HG03432 (cell line): ENCODE results near the gene RHOA.
"Not testable (repeated sequence)": the region's sequence is repeated elsewhere in the genome, so short reads cannot be mapped to it uniquely, and the experiment has no call there.

Experiments used
- ATAC-seq: cut with Tn5 transposase; IDR thresholded peaks from one replicate; pipeline ENCODE4 v1.9.1; 2021; ENCODE audit warnings: mild to moderate bottlenecking, moderate library complexity; ENCODE audit not compliant: unreplicated experiment

Gene RHOA

DNA sequence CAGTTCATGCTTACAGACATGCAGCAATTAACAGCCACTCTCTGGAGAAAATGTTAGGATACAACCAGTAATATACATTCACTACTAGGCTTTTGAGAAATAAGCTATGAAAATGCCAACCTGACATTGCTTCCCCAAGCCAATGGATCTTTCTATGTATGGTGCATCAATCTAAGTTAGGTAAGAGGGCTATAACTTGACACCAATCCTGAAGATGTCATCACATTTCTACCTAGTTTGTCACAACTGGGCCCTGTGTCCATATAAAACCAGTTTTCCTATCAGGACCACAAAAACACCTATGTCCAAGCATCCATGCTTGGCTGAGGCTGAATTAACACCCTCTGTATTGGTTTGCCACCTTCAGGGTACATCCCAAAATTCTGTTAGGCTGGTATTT, 39.8 kb downstream of the RHOA start:
- no peak for ATAC-seq

DNA sequence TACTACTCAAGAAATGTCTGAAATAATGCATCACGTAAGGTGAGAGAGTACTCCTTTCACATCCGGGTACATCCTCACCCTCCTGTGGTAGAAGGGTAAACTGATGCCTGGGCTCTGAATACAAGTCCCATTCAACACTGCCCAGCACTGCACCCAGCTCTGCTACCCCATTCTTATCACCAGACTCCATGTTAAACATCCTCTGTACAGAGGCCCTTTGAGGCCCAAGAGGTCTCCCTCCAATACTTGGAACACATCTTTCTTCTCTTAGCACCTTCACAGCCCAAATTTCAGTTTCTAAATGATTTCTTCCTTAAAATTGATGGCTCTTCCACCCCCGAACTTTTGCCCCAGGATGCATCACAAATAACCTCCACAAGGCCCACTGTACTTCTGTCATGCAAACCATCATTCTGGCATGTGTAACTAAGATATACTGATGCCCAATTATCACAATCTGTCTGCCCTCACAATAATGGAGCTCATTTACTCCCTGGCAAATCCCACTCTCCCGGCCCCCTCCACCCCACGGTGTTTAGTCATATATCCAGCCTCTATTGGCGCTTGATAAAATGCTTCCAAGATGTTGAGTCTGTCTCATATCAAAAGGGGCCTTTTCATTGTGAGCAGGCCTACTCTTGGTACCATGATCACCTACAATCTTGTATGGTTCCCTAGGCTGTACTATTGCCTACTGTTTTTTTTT, 41.0 kb downstream of the RHOA start:
- ATAC-seq, result no peak

DNA sequence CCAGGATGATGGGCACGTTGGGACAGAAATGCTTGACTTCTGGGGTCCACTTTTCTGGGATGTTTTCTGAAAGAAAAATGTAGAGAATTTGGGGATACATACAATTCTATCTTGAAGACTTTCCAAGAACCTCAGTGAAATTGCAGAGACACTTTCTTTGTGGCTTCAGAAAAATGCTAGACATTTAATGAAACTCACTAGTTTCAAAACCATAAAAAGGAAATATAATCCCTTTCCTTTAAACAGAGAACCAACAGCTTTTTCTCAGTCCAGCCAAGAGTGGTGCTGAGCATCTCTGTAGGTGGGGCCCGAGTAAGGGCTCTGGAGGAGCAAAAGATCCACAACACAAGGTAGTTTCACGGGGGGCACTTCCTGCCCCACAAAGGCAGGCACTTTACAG, 49.2 kb downstream of the RHOA start:
- ATAC-seq, result no peak

DNA sequence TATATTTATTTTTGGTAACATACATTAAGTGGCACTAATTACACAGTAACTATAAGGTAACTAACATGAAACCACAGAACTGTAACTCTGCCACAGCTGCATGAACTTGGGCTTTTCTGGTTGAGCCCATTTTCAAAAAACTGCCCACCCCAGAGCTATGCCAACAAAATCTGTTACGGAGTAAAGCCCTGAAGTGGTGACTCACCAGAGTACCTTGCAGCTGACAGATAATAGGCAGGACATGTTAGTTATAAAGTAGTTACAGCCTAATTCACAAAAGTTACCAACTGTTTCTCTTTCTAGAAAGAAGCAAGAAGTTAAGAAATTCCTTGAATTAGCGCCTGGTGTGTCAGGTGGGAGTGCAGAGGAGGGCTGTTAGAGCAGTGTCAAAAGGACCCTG, 52.2 kb downstream of the RHOA start:
- ATAC-seq, result no peak

DNA sequence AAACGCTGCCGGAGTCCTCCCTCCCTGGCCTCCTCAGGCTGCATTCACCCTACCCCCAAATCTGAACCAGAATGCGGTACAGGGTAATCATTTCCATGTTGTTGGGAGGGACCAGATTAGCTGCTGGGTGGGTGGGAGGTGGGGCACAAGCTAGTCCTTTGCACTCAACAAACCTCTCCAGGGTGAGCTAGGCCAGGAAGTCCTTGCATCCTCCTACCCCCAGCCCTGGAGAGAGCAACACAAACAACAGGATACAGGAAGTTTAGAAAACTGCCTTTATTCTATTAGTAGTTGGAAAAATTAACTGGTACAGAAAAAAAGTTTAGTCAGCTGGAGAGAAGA, 52.9 kb downstream of the RHOA start:
- no peak for ATAC-seq

DNA sequence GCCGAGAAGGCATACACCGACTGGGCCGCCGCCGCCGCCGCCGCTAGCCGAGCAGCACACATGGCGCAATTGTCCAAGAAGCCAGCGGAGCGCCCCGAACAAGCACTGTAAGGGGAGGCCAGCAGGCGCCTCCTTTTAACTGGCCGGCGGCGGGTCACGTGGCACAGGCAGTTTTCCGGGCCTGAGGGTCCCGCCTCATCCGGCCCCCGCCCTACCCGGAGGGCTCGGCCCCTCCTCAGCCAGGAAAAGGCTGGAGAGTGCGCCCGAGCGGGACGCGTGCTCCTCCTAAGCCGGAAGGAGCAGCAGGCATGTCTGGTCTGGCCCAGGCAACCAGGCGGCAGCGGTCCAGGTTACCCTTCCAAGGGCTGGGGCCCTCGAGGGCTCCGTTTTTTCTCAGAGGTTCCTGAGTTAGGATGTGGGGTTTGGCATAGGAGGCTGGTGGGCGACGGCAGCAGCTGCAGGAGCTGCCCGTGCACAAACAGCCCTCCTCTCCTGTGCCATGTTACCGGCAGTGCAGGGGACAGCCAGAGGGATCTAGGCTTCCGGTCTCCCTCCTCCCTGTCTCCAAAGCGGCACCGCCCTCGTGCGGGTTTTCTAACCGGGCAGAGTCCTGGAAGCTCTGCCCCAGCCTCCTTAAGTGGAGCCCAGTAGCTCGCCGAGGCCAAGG, 53.4 kb downstream of the RHOA start, which contains the start of gene GPX1:
Gene GPX1 (minus strand): TSS at position 137 of the 667 bp plus-strand sequence. CDS start 75 bp downstream, at position 62.
- ATAC-seq, result peak; percentile 89

DNA sequence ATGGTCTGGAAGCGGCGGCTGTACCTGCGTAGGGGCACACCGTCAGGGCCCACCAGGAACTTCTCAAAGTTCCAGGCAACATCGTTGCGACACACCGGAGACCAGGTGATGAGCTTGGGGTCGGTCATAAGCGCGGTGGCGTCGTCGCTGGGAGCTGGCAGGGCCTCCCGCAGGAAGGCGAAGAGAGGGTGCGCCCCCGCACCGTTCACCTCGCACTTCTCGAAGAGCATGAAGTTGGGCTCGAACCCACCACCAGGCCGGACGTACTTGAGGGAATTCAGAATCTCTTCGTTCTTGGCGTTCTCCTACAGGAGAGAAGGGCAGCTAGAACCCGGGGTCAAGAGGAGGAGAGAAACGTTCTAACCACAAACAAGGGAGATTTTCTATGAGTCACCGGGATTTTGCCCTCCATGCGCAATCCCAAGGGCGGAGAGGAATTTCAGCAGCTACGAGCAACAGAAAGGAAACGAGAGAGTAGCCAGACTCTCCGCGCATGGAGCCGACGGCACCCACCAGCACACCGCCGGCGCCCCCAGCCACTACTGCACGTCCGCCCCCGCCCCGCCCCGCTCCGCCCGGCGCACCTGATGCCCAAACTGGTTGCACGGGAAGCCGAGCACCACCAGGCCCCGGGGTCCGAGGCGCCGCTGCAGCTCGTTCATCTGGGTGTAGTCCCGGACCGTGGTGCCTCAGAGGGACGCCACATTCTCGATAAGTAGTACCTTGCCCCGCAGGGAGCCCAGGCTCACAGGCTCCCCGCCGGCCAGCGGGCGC, 54.1 kb downstream of the RHOA start:
- ATAC-seq, result peak; percentile 20

DNA sequence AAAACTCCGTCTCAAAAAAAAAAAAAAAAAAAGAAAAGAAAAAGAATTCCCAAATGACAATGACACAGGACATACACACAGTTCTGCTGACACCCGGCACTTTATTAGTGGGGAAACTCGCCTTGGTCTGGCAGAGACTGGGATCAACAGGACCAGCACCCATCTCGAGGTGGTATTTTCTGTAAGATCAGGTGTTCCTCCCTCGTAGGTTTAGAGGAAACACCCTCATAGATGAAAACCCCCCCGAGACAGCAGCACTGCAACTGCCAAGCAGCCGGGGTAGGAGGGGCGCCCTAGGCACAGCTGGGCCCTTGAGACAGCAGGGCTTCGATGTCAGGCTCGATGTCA, 54.7 kb downstream of the RHOA start:
- not testable (repeated sequence) for ATAC-seq

DNA sequence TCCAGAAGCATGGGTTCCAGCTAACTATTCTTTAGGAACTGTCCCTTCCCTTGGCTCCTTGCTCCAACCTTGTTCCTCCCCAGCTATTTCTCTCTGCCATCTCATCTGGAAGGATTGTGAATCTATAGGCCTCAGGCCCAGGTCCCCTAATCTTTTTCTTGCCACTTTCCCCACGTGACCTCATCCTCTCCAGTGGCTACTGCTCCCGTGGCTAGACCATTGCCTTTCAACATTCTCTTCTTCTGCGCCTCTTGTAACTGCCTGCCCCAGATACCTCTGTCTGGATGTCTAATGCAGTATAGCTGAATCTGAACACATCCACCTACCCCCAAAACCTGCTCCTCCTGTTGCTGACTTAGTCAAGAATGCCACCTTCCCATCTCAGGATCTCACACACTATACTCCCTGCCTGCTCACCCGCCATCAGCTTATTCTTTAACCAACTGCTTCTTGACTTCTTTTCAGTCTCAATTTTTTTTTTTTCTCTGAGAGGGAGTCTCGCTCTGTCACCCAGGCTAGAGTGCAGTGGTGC, 58.8 kb downstream of the RHOA start:
- no peak for ATAC-seq

DNA sequence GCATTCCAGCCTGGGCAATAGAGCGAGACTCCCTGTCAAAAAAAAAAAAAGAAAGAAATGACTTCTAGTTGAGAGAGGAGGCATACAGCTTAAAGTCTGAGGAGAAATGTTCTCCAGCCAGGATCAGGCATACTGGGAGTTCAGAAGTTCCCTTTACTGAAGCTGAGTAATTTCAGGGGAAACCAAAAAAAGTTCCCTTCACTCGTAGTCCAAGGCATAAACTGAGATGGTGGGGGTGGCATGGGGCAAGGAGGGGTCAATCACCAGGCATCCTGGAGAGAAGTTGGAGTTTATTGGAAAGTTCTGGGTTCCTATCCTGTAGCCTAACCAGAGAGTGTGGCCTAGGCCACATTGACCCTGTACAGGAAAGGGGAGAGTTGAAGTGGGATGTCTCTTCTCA, 59.5 kb downstream of the RHOA start:
- no peak for ATAC-seq

DNA sequence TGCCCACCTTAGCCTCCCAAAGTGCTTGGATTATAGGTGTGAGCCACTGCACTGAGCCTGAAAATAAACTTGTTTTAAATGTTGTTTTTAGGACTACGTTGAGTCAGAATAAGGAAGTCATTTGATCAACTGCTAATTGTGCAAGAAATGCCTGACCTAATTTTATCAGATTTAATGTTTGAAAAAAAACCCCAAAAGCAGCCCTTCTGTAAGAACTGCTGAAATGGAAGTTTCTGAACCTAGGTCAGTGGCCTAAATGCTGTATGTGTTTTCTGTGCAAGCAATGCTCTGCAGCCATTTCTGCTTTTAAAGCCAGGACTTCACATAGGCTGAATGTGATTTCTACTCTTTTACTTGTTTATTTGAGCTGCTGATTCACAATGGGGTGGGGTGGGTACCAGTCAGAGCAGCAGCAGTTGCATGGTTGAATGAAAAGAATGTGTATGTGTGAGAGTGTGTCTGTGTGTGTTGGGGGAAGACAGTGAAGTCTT, 60.2 kb downstream of the RHOA start:
- ATAC-seq, result no peak

DNA sequence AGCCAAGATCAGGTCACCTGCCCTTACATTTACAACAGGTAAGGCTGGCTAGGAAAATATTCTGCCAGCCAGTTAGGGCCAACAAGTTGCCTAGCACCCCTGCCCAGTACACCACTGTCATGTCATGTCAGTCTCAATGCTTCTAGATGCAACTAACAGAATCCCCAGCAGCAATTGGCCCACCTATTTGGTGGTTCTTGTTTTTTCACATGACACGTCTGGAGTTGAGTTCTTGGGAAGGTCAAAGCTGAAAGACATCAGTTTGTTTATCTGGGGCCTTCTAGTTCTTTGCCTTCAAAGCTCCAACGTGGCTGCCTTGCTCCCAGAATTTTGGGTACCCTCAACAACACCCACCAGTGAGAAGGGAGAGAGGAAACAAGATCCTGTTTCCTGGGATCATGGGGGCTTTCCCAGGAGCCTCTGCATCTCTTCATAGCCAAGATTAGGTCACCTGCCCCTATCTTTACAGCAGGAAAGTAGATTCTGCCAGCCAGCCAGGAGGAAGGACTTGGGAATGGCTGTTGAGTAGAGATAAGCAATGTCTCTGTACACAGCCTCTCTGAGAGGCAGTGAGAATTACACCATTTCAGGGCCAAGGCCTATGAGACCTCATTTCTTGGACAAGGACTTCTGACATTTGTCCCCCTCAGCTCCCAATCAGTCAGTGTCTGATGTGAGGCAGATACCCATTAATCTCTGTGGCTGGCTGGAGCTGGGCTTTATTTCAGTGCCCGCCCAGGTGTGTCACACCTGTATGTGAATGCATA, 62.2 kb downstream of the RHOA start:
- ATAC-seq, result no peak

DNA sequence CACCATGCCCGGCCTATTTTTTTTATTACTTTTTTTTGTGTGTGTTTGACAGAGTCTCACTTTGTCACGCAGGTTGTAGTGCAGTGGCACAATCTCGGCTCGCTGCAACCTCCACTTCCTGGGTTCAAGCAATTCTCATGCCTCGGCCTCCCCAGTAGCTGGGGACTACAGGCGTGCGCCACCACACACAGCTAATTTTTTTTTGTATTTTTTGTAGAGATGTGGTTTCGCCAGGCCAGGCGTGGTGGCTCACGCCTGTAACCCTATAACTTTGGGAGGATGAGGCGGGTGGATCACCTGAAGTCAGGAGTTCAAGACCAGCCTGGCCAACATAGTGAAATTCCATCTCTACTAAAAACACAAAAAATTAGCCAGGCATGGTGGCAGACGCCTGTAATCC, 63.4 kb downstream of the RHOA start:
- ATAC-seq, result not testable (repeated sequence)

DNA sequence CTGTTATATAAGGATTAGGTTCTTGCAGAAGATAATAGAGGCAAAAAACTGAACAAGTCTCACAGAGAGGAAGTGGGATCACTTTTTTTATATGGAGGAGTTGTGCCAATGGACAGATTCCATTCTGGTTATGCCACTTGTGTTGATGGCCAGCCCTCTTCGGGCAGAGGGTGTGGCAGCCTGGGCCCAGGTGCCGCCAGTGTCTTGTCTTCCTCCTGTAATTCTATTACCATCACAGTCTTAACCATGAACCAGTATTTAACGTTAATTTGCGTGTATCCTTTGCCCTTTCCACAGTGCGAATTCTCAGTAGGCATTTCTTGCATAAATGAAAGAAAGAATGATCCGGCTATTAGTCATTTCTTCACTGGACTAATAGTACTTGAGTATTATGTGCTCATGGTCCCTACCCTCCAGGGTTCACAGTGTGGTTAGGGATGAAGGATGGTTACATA, 65.0 kb downstream of the RHOA start:
- ATAC-seq, result no peak

DNA sequence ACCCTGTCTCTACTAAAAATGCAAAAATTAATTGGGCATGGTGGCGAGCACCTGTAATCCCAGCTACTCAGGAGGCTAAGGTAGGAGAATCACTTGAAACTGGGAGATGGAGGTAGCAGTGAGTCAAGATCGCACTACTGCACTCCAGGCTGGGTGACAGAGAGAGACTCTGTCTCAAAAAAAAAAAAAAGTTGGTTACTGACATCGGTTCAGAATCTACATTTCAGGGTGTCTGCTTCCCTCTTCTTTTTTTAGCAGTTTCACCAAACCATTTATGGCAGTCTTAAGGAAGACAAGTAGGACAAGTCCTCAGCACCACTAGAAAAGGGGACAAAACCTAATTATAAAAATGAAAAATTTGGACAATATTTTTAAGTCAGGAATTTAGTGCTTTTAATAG, 68.6 kb downstream of the RHOA start:
- no peak for ATAC-seq

DNA sequence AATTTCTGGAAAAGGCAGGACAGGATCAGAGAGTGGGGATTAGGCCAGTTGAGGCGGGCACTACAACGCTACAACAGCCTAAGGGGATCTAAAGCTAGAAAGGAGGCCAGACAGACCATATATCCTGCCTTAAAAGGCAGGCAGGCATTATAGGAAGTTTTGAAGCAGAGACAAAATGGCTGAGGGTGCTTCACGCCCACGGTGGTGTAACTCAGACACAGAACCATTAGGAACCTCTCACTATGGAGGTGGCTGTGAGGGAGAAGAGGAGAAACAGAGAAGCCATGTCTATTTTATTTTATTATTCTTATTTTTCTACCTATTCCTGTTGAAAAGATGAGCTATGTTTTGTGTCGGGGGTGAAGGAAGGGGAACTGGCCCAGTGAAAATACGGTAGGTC, 69.8 kb downstream of the RHOA start:
- ATAC-seq, result no peak

DNA sequence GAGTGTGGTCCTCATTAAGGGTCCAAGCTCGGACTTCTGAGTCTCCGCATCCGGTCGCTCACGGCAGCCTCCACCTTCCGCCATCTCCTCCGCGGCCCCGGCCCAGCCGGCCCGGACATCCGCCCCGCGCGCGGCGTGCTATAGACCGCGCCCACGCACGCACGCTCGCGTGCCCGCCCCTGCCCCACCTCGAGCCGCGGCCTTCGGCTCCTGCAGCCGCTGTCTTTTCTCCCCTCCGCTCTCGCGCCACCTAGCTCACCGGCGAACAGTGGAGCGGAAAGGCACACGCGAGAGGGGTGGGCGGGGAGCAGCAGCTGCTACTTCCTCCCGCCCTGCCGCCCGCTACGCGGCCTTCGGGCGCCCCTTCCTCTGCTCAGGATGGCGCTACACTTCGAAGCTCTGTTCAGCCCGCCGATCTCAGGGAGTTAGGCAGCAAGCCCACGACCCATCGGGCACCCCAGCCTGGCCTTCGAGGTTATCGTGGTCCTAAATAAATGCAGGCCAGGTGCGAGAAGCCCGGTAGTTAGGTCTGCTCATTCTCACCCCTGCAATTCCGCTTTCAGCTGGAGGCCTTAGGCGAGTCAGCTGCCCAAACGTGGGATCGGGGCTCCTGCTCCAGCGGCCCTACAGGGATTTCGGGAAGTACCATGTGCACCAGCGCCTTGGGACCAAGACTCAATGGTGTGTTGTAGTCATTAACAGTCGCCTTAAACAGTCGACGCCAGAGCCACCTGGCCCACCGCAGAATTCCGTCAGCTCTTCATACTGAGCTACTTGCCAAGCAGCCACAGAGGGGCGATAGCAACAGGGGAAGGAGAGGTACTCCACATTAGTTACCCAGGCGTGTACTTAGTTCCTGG, 71.6 kb downstream of the RHOA start, which contains the start of gene USP4:
Gene USP4 (minus strand): TSS at position 113 of the 860 bp plus-strand sequence. CDS start 29 bp downstream, at position 84.
- ATAC-seq, result peak; percentile 83

DNA sequence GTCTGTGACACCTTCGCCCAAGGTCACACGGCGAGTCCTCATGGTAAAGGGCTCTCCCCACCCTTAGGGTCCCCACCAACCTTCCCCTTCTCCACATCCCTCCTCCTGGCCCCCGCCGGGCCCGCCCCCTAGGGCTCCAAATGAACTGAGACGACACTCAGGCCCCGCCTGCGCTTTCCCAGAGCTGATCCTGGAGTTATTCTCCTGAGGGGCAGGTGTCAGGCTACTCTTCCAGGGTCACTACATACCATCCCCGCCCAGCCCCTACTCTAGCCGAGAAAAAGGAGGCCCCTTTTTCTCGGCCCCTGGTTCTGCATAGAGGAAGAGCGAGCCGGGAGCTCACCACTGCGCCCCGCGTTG, 72.2 kb downstream of the RHOA start:
- ATAC-seq, result no peak

DNA sequence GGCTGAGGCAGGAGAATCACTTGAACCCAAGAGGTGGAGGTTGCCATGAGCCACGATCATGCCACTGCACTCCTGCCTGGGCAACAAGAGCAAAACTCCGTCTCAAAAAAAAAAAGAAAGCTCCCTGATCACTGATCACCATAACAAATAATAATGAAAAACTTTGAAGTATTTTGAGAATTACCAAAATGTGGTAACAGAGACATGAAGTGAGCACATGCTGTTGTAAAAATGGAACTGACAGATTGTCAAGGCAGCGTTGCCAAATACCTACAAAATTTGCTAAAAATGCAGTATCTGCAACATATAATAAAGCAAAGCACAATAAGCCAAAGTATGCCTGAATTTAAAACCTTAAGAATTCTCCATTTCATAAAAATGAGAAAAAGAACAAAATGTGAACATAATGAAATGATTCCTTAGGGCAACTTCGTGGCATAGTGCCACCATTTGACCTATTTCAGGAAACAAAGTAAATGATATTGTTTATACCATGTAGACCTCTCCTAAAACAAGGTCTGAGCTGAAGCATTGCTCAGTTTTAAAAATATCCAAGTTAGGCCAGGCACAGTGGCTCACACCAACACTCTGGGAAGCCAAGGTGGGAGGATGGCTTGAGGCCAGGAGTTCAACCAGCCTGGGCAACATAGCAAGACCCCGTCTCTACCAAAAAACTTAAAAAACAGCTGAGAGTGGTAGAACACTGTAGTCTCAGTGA, 77.7 kb downstream of the RHOA start:
- ATAC-seq, result no peak
